ENCODE results near the gene FGD6. TPM values are rescaled to one million over a fixed set of nuclear protein-coding genes. Genes with fewer than 3 reads are reported as not detected.

The FGD6 gene
- total RNA-seq, 2 experiments from 2014 or later, result 5.6 to 7.8 TPM

DNA sequence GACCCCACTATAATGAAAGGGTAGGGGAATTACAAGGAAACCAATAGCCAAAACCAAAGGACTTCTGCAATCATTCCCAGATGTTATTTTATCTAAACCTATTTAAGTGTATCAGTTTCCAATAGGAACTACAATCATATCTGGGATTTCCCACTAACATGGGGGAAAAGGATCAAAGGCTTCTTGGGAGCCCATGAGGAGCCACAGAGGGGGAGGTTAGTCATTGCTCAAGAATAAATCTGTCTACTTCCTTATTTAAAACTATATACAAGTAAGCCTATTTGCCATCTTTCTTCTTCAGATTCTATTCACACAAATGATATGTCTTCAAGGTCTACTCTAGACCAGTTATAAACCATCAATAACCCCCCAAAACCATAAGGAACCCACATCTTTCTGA is 33.1 kb downstream of the FGD6 start:
- BruUV-seq (replicated peaks), result no TSS peak
- ChIA-PET CTCF (ENCODE audit: unreplicated experiment) (no interaction called here), POLR2A (no interaction called here)
- H3K4me2 ChIP-seq (ENCODE audit: low read length), result no peak overlapping the region
- no peak overlapping the region for H3K27ac ChIP-seq (ENCODE audit: low read depth, low read length, poor library complexity, severe bottlenecking)
- no peak overlapping the region for H3K4me3 ChIP-seq (ENCODE audit: low read depth, low read length, poor library complexity, severe bottlenecking)
- TF ChIP-seq, protein P1, sequence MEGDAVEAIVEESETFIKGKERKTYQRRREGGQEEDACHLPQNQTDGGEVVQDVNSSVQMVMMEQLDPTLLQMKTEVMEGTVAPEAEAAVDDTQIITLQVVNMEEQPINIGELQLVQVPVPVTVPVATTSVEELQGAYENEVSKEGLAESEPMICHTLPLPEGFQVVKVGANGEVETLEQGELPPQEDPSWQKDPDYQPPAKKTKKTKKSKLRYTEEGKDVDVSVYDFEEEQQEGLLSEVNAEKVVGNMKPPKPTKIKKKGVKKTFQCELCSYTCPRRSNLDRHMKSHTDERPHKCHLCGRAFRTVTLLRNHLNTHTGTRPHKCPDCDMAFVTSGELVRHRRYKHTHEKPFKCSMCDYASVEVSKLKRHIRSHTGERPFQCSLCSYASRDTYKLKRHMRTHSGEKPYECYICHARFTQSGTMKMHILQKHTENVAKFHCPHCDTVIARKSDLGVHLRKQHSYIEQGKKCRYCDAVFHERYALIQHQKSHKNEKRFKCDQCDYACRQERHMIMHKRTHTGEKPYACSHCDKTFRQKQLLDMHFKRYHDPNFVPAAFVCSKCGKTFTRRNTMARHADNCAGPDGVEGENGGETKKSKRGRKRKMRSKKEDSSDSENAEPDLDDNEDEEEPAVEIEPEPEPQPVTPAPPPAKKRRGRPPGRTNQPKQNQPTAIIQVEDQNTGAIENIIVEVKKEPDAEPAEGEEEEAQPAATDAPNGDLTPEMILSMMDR (conservative IDR thresholded peaks at IDR 0.05; ENCODE audit: low read length), result no peak
- TF ChIP-seq EZH2phosphoT487 (IDR thresholded peaks at IDR 0.05; ENCODE audit: borderline replicate concordance, low read depth, low read length), result no peak
- no peaks in the 10 kb centered on the region for H3K9me2 ChIP-seq (ENCODE audit: insufficient read depth, low read length)
- H3K4me1 ChIP-seq (ENCODE audit: insufficient read depth, low read length, poor library complexity, severe bottlenecking), result peaks cover 4% of the 10 kb centered on the region
- peaks cover 5% of the 10 kb centered on the region for H3K36me3 ChIP-seq (ENCODE audit: insufficient read depth, low read length)
- no peaks in the 10 kb centered on the region for H3K9me3 ChIP-seq (ENCODE audit: low read length)
- no peak for DNase-seq (ENCODE audit: low spot score)
- no peaks in the 10 kb centered on the region for H3K79me2 ChIP-seq (ENCODE audit: insufficient read depth, low read depth, low read length)
- no peaks in the 10 kb centered on the region for H4K20me1 ChIP-seq (ENCODE audit: insufficient read depth, low read length)
- intact Hi-C loops (cut with micrococcal nuclease; ENCODE audit: unreplicated experiment), result no loop called here
- no peak overlapping the region for H2AFZ ChIP-seq (ENCODE audit: low read length)

DNA sequence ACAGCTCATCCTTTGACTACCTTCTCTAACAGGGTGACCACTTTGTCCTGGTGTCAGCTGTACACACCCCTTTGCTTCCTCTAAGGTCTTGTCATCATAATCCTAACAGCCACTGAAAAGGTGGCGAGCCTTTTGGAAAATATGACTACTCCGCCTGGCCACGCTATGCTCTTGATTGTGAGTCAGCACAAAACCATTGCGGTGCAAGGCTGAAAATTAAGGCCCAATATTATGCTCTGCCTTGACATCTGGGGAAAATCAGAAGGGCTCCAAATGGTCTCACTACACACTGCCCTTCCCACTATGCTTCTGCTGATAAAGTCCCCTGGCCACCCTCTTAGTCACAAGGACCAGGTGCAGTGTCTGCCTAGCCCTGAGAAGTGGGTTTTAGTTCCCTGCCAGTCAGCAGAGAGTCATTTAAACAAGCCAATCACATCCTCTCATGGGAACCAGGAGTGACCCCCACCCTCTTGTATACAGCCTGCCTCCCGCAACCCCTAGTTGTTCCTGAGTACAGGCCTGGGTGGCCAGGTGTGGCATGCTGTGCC is 34.3 kb downstream of the FGD6 start:
- BruUV-seq (replicated peaks), result no TSS peak
- Histone ChIP-seq H3K79me2 (ENCODE audit: insufficient read depth, low read depth, low read length) (no peaks in the 10 kb centered on the region), H3K36me3 (ENCODE audit: insufficient read depth, low read length) (peaks cover 5% of the 10 kb centered on the region), H3K9me3 (ENCODE audit: low read length) (no peaks in the 10 kb centered on the region), H4K20me1 (ENCODE audit: insufficient read depth, low read length) (no peaks in the 10 kb centered on the region), H3K4me3 (ENCODE audit: low read depth, low read length, poor library complexity, severe bottlenecking) (no peak overlapping the region), H2AFZ (ENCODE audit: low read length) (no peak overlapping the region), H3K9me2 (ENCODE audit: insufficient read depth, low read length) (no peaks in the 10 kb centered on the region), H3K4me1 (ENCODE audit: insufficient read depth, low read length, poor library complexity, severe bottlenecking) (no peaks in the 10 kb centered on the region), H3K4me2 (ENCODE audit: low read length) (no peak overlapping the region), H3K27ac (ENCODE audit: low read depth, low read length, poor library complexity, severe bottlenecking) (no peak overlapping the region)
- POLR2A ChIA-PET, result interaction anchor here (1.1 kb wide), 1 partner anchor 29 kb away, joined by 7 read pairs; no protein-coding TSS in a partner anchor
- DNase-seq (ENCODE audit: low spot score), result no peak
- TF ChIP-seq, protein P1 (conservative IDR thresholded peaks at IDR 0.05; ENCODE audit: low read length), result no peak
- TF ChIP-seq EZH2phosphoT487 (IDR thresholded peaks at IDR 0.05; ENCODE audit: borderline replicate concordance, low read depth, low read length), result no peak
- CTCF ChIA-PET (ENCODE audit: unreplicated experiment), result no interaction called here
- intact Hi-C loops (cut with micrococcal nuclease; ENCODE audit: unreplicated experiment), result no loop called here

DNA sequence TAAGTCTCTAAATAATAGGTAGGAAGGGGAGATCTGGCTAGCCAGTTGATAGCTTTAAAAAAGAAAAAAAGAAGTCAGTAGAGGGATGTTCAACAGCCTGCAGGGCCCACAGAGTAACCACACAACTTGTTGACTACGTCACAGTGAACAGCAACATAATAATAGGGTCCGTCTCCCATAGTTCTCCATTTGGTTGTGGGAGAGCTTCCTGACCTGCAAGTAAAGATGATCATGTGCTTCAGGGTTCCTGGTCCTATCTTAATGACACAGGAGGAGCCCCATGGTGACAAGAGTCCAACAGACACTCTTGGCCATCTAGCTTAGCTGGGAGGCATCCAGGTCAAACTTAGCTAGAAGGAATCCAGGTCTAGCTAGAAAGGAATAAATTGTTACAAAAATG is 36.2 kb downstream of the FGD6 start:
- no peak for DNase-seq (ENCODE audit: low spot score)
- POLR2A ChIA-PET, result interaction anchor here (0.7 to 1.3 kb wide), 5 partner anchors 9 to 120 kb away, joined by 3 to 4 read pairs (median 3); no protein-coding TSS in a partner anchor
- intact Hi-C loops (cut with micrococcal nuclease; ENCODE audit: unreplicated experiment), result no loop called here

More for the DNA sequence above, 36.2 kb downstream of the FGD6 start:
- CTCF ChIA-PET (ENCODE audit: unreplicated experiment), result no interaction called here
- Histone ChIP-seq H3K4me1 (ENCODE audit: insufficient read depth, low read length, poor library complexity, severe bottlenecking) (peaks cover 3% of the 10 kb centered on the region), H3K4me3 (ENCODE audit: low read depth, low read length, poor library complexity, severe bottlenecking) (no peak overlapping the region), H3K36me3 (ENCODE audit: insufficient read depth, low read length) (peaks cover 5% of the 10 kb centered on the region), H3K27ac (ENCODE audit: low read depth, low read length, poor library complexity, severe bottlenecking) (no peak overlapping the region), H3K4me2 (ENCODE audit: low read length) (no peak overlapping the region), H3K9me2 (ENCODE audit: insufficient read depth, low read length) (no peaks in the 10 kb centered on the region), H4K20me1 (ENCODE audit: insufficient read depth, low read length) (no peaks in the 10 kb centered on the region), H2AFZ (ENCODE audit: low read length) (no peak overlapping the region), H3K9me3 (ENCODE audit: low read length) (no peaks in the 10 kb centered on the region), H3K79me2 (ENCODE audit: insufficient read depth, low read depth, low read length) (no peaks in the 10 kb centered on the region)
- no TSS peak for BruUV-seq (replicated peaks)
- TF ChIP-seq EZH2phosphoT487 (IDR thresholded peaks at IDR 0.05; ENCODE audit: borderline replicate concordance, low read depth, low read length), result no peak
- TF ChIP-seq, protein P1 (conservative IDR thresholded peaks at IDR 0.05; ENCODE audit: low read length), result no peak
